GM10266 (cell line): ENCODE data around the gene BTG4.

Experiments used
- DNase-seq: peaks from one replicate; pipeline ENCODE4 v3.0.0; 2012; ENCODE audit errors: extremely low spot score
- TF ChIP-seq, protein P1 (sequence below): IDR thresholded peaks from 2 replicates; pipeline ENCODE4 v1.5.1; 2012; ENCODE audit warnings: mild to moderate bottlenecking, low read depth; ENCODE audit not compliant: control insufficient read depth, insufficient read depth; ENCODE audit errors: missing control alignments

BTG4 gene

DNA sequence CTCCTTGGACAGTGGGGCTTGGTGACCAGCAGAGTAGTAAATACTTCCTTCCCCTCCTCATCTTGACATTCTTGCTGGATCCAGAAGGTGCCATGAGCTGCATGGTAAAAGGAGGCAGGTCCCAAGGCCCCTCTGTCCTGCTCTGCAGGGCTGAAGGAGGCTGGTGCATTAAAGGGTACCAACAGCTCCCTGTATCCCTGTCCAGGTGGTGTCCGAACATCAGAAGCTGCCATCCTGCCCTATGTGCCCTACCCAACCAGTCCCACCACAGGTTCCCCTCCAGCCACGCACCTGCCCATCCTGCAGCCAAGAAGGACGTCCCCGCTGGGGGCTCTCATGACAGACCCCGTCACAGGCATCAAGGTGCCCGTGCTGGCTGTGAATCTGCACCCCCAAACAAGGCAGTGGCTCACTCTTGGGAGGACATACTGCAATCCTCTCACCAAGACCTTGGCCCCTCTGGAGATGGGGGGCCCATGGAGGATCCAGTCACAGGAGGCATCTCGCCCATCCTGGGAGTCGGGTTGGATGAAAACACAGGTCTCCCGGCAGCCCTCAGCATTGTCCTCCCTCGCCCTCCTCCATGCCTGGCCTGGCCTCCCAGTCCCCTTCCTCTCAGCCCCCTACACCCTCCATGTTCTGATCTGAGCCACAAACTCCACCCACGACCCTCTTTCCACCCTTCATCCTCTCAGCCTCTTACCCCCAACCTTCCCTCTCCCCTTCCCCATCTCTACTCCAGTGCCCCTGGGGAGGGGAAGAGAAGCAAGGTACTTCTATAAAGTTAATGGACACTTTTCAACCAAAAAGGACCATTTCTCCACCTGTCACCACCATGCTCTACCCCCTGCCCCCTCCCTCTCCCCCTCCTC lies 55.1 kb downstream of the BTG4 start:
- TF ChIP-seq, protein P1, sequence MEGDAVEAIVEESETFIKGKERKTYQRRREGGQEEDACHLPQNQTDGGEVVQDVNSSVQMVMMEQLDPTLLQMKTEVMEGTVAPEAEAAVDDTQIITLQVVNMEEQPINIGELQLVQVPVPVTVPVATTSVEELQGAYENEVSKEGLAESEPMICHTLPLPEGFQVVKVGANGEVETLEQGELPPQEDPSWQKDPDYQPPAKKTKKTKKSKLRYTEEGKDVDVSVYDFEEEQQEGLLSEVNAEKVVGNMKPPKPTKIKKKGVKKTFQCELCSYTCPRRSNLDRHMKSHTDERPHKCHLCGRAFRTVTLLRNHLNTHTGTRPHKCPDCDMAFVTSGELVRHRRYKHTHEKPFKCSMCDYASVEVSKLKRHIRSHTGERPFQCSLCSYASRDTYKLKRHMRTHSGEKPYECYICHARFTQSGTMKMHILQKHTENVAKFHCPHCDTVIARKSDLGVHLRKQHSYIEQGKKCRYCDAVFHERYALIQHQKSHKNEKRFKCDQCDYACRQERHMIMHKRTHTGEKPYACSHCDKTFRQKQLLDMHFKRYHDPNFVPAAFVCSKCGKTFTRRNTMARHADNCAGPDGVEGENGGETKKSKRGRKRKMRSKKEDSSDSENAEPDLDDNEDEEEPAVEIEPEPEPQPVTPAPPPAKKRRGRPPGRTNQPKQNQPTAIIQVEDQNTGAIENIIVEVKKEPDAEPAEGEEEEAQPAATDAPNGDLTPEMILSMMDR: no peak
- DNase-seq: no peak

DNA sequence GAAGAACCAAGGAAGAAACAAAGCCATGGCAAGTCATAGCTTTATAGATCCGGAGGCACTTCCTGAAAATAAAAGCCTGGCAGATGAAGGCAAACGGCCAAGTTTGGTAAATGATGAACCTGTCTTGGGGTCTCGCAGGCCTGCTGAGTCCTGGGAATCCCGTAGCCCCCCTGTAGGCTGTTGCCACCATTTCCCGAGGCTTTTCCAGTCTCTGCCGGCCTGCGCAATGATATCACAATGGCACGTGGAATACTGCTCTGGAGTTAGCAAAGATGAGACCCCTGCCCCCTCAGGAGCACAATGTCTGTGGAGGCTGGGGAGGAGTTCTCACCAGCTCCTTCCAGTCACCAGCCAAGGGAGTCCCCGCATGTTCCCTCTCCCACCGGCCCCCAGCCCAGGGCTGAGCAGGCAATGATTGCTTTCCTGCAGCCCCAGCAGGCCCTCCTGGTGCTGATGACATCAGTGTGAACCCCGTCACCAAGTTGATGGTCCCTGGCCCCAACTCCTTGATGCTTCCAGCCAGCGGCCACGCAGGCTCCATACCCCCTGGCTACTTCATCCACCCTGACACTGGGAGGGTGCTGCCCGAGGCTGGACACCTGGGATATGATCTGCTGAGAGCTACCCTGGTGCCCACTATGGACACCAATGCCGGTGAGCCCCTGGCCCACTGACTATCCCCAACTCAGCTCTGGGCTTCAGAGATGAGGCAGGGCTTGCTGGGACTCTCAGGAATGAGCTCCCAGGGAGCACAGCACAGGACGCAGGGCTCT lies 55.9 kb downstream of the BTG4 start:
- TF ChIP-seq, protein P1: no peak
- no peak for DNase-seq

DNA sequence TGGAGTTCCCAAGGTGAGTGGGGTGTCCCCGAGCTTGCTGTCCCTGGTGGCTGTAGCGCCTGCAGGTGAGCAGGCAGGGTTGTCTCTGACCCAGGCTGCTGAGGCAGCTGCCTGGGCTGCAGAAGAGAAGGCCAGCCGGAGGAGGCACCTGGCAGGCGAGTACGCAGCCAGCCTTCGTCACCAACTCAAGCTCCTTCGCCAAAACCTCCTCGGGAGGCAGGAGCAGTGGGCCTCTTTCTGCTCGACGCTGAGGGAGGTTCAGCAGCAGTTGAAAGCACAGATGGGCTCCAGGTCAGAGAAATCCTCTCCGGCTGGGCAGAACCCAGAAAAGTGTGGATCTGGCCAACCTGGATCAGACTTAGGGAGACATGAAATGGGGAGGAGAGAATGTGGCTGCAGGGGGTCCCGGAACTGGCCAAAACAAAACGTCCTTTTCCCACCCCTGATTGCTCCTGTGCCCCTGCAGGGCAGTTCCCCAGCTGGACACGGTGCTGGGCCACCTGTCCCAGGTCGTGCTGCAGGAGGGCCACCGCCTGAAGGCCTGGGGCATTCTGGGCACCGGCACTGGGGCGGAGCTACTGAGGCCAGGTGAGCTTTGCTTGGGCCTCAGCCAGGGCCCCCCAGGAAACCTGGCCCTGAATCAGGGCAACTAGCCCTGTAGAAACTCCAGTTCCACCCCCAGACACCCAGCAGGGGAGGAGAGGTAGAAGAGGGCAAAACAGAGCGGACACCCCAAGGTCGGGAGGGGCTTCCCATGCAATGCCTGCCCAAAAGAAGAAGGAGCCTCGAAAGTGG lies 56.7 kb downstream of the BTG4 start:
- TF ChIP-seq, protein P1: no peak
- no peak for DNase-seq

- peak; percentile 57 for DNase-seq
- TF ChIP-seq, protein P1: peak; percentile 40
Observed at GRCh38 chr11:111454561-111455192, 57.5 kb downstream of the BTG4 start.

DNA sequence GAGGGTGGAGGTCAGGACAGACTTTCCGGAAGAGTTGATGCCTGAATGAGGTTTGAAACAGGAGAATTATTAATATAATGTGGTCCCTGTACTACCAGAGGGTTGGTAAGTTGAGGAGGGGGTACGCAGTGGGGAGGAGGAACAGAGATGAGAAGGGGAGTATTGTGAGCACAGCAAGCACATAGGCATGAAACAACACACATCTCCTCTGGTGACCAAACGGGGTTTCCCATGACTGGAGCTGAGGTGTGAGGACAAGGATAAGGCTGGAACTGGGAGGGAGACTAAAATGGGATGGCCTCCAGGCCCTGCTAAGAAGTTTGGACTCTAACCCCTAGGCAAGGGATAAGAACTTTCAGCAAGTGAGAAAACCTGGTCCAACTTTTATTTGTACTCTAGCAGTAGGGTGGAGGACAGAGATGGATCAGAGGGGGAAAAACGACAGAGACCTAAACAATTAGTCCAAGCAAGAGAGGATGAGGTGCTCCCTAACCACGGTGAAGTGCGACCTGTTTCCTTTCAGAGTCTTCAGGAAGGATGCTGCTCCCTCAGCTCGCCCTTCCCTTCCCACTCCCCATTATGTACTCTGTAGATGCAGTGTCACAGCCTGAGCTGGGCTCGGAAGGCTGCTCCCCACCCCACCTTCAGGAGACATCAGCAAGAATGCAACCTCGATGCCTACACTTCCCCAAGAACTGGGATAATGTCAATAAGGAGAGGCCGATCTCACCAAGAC lies 59.2 kb downstream of the BTG4 start:
- no peak for DNase-seq
- TF ChIP-seq, protein P1: no peak

DNA sequence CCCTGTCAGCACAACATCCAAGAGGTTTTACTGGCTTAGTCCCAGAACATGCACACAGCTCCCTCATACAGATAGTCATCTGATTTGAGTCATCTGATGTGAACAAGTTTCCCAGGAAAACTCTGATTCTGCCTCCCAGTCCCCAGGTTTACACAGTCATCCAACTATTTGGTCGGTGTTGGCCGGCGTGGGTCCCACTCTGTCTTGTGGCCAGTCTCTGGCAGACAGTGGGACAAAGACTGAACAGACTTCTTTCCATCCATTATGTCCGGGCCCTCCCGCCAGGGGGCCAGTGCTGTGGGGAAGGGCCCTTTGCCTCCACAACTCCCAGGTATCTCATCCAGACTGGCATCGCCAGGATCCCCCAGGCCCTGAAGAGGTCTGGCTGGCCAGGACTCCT lies 60.0 kb downstream of the BTG4 start:
- no peak for DNase-seq
- TF ChIP-seq, protein P1: no peak
